BLaER1 (cell line): ENCODE data around the gene BEST1.

Experiments
- H3K27ac ChIP-seq: shearing (Covaris generic); formaldehyde crosslinking; 2 replicates; pipeline ENCODE4 v1.8.1; 2022
- H3K27me3 ChIP-seq: shearing (Covaris generic); formaldehyde crosslinking; 2 replicates; pipeline ENCODE4 v1.8.1; 2022
- H3K36me3 ChIP-seq: shearing (Covaris generic); formaldehyde crosslinking; 2 replicates; pipeline ENCODE4 v1.8.1; 2022
- H3K4me1 ChIP-seq: shearing (Covaris generic); formaldehyde crosslinking; 2 replicates; pipeline ENCODE4 v1.8.1; 2022
- H3K4me2 ChIP-seq: shearing (Covaris generic); formaldehyde crosslinking; 2 replicates; pipeline ENCODE4 v1.8.1; 2022
- H3K4me3 ChIP-seq: shearing (Covaris generic); formaldehyde crosslinking; 2 replicates; pipeline ENCODE4 v1.8.1; 2022
- H3K9ac ChIP-seq: shearing (Covaris generic); formaldehyde crosslinking; 2 replicates; pipeline ENCODE4 v1.8.1; 2022
- H3K9me3 ChIP-seq: shearing (Covaris generic); formaldehyde crosslinking; 2 replicates; pipeline ENCODE4 v1.8.1; 2022
- H4K20me1 ChIP-seq: shearing (Covaris generic); formaldehyde crosslinking; 2 replicates; pipeline ENCODE4 v1.8.1; 2022
- Cebpa-rat ChIP-seq: shearing (Covaris generic); IDR thresholded peaks from 2 replicates; pipeline ENCODE4 v1.8.1; 2022

Gene BEST1

DNA sequence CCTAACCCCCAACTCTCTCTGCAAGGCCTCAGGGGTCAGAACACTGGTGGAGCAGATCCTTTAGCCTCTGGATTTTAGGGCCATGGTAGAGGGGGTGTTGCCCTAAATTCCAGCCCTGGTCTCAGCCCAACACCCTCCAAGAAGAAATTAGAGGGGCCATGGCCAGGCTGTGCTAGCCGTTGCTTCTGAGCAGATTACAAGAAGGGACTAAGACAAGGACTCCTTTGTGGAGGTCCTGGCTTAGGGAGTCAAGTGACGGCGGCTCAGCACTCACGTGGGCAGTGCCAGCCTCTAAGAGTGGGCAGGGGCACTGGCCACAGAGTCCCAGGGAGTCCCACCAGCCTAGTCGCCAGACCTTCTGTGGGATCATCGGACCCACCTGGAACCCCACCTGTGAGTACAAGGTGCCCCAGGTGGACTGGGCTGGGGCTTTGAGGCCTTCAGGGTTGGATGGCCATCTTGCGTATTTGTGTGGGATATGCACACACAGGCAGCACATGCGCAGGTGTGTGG lies at the start of gene BEST1:
TSS of gene BEST1 (plus strand) at position 317 of the 513 bp plus-strand sequence. CDS start 1,456 bp downstream, outside the sequence.
- Histone ChIP-seq H4K20me1 (no peaks in the 10 kb centered on the region), H3K27me3 (peaks cover 10% of the 10 kb centered on the region), H3K36me3 (no peaks in the 10 kb centered on the region), H3K27ac (peak within 1 kb of the TSS; percentile 28; the same call in 1 of the 2 replicates), H3K9ac (no peak within 1 kb of the TSS), H3K4me2 (no peak within 1 kb of the TSS), H3K4me3 (no peak within 1 kb of the TSS), H3K9me3 (no peaks in the 10 kb centered on the region), H3K4me1 (peaks cover 21% of the 10 kb centered on the region)
- TF ChIP-seq Cebpa-rat, result no peak

GRCh38 chr11:61901397-61901796 lies 48.8 kb upstream of the BEST1 start:
- H3K9me3 ChIP-seq, result no peaks in the 10 kb centered on the region
- no peak overlapping the region for H3K9ac ChIP-seq
- TF ChIP-seq Cebpa-rat, result no peak
- no peaks in the 10 kb centered on the region for H3K36me3 ChIP-seq
- H3K4me3 ChIP-seq, result no peak overlapping the region
- H4K20me1 ChIP-seq, result no peaks in the 10 kb centered on the region
- H3K27ac ChIP-seq, result no peak overlapping the region
- H3K4me1 ChIP-seq, result peaks cover 44% of the 10 kb centered on the region
- no peaks in the 10 kb centered on the region for H3K27me3 ChIP-seq
- no peak overlapping the region for H3K4me2 ChIP-seq

- H3K9ac ChIP-seq, result no peak overlapping the region
- H3K36me3 ChIP-seq, result no peaks in the 10 kb centered on the region
- no peak for TF ChIP-seq Cebpa-rat
- no peak overlapping the region for H3K4me2 ChIP-seq
- H3K4me3 ChIP-seq, result no peak overlapping the region
- H3K9me3 ChIP-seq, result no peaks in the 10 kb centered on the region
- H3K27me3 ChIP-seq, result no peaks in the 10 kb centered on the region
- H3K4me1 ChIP-seq, result peaks cover 54% of the 10 kb centered on the region
- no peaks in the 10 kb centered on the region for H4K20me1 ChIP-seq
- no peak overlapping the region for H3K27ac ChIP-seq
These were observed 47.8 kb upstream of the BEST1 start for GRCh38 chr11:61902313-61902712.

GRCh38 chr11:61903845-61904244 lies 46.3 kb upstream of the BEST1 start:
- no peaks in the 10 kb centered on the region for H4K20me1 ChIP-seq
- no peak for TF ChIP-seq Cebpa-rat
- H3K4me2 ChIP-seq, result peak overlapping the region; percentile 22; the same call in 1 of the 2 replicates
- H3K9me3 ChIP-seq, result no peaks in the 10 kb centered on the region
- H3K4me3 ChIP-seq, result no peak overlapping the region
- H3K9ac ChIP-seq, result no peak overlapping the region
- H3K4me1 ChIP-seq, result peaks cover 57% of the 10 kb centered on the region
- H3K27ac ChIP-seq, result no peak overlapping the region
- H3K36me3 ChIP-seq, result no peaks in the 10 kb centered on the region
- no peaks in the 10 kb centered on the region for H3K27me3 ChIP-seq

- Histone ChIP-seq H3K27ac (no peak overlapping the region), H3K9me3 (no peaks in the 10 kb centered on the region), H3K27me3 (no peaks in the 10 kb centered on the region), H3K9ac (no peak overlapping the region), H3K36me3 (no peaks in the 10 kb centered on the region), H3K4me1 (peaks cover 57% of the 10 kb centered on the region), H3K4me2 (peak overlapping the region; percentile 22; the same call in 1 of the 2 replicates), H3K4me3 (no peak overlapping the region), H4K20me1 (no peaks in the 10 kb centered on the region)
- TF ChIP-seq Cebpa-rat, result no peak
These were observed 45.6 kb upstream of the BEST1 start for GRCh38 chr11:61904539-61905048.

GRCh38 chr11:61905067-61905696 lies 45.0 kb upstream of the BEST1 start:
- H3K27me3 ChIP-seq, result no peaks in the 10 kb centered on the region
- no peak for TF ChIP-seq Cebpa-rat
- H3K27ac ChIP-seq, result 0 out of 2 replicates have a peak overlapping the region, but pooled peaks have one; percentile 85
- no peaks in the 10 kb centered on the region for H3K36me3 ChIP-seq
- no peaks in the 10 kb centered on the region for H3K9me3 ChIP-seq
- H3K4me3 ChIP-seq, result no peak overlapping the region
- H4K20me1 ChIP-seq, result no peaks in the 10 kb centered on the region
- 0 out of 2 replicates have a peak overlapping the region, but pooled peaks have one; percentile 22 for H3K4me2 ChIP-seq
- no peak overlapping the region for H3K9ac ChIP-seq
- peaks cover 56% of the 10 kb centered on the region for H3K4me1 ChIP-seq

DNA sequence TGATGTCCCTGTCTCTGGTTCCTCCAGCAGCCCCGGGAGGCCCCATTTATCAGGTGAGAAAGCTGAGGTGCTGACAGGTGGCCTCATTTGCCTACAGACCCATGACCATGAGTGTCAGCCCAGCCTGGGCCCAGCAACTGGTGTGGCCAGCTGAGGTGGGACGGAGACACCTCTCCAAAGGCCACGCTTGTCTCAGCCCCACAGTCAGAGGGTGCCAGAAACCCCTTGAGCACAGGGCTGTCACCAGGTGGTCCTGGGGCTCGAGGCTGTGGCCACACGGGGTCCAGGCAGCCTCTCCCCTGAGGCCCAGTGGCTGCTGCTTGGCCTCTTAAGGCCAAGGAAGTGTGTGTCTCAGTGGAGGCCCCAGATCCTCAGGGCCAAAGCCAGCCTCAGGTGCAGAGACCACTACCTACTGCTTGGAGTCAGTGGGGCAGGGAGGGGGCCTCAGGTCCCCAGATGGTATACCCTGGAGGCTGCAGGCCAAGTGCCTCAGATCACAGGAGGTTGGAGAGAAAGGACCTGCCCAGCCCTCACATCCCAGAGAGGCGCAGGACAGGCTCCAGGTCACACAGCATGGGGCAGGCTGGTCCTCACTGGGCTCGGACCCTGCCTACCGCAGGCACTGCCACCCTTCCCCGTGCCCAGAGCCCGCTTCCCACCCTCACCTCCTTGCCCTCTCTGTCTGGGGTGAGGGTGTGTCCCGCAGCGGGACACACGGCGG lies 44.2 kb upstream of the BEST1 start:
- H3K4me2 ChIP-seq, result peak overlapping the region; percentile 87
- TF ChIP-seq Cebpa-rat, result no peak
- no peaks in the 10 kb centered on the region for H3K27me3 ChIP-seq
- H3K9ac ChIP-seq, result no peak overlapping the region
- peak overlapping the region; percentile 85 for H3K27ac ChIP-seq
- peaks cover 60% of the 10 kb centered on the region for H3K4me1 ChIP-seq
- H4K20me1 ChIP-seq, result no peaks in the 10 kb centered on the region
- no peak overlapping the region for H3K4me3 ChIP-seq
- no peaks in the 10 kb centered on the region for H3K36me3 ChIP-seq
- H3K9me3 ChIP-seq, result no peaks in the 10 kb centered on the region

GRCh38 chr11:61906522-61906909 lies 43.6 kb upstream of the BEST1 start:
- no peaks in the 10 kb centered on the region for H3K36me3 ChIP-seq
- peak overlapping the region; percentile 87 for H3K4me2 ChIP-seq
- H4K20me1 ChIP-seq, result no peaks in the 10 kb centered on the region
- H3K4me3 ChIP-seq, result no peak overlapping the region
- H3K27me3 ChIP-seq, result no peaks in the 10 kb centered on the region
- TF ChIP-seq Cebpa-rat, result no peak
- no peaks in the 10 kb centered on the region for H3K9me3 ChIP-seq
- H3K4me1 ChIP-seq, result peaks cover 65% of the 10 kb centered on the region
- H3K9ac ChIP-seq, result peak overlapping the region; percentile 62
- H3K27ac ChIP-seq, result peak overlapping the region; percentile 85

- Histone ChIP-seq H3K4me3 (peak overlapping the region; percentile 38; the same call in 1 of the 2 replicates), H3K4me2 (peak overlapping the region; percentile 87), H3K9me3 (no peaks in the 10 kb centered on the region), H4K20me1 (no peaks in the 10 kb centered on the region), H3K27ac (peak overlapping the region; percentile 85), H3K36me3 (no peaks in the 10 kb centered on the region), H3K27me3 (no peaks in the 10 kb centered on the region), H3K9ac (peak overlapping the region; percentile 62), H3K4me1 (peaks cover 73% of the 10 kb centered on the region)
- TF ChIP-seq Cebpa-rat, result no peak
These were observed 42.9 kb upstream of the BEST1 start for GRCh38 chr11:61907282-61907681.
